Endothelial cell of umbilical vein (primary cell): ENCODE results near the gene HYOU1. TPM values are rescaled to one million over a fixed set of nuclear protein-coding genes. Genes with fewer than 3 reads are reported as not detected.

Experiments
- BruUV-seq: library from RNA; stranded (reverse); fragments of 400-500 nt; replicated peaks from 2 replicates; lab custom pipeline; 2021; lab: Mats Ljungman, UMichigan
- CTCF ChIA-PET: fragments of 300-600, 350-600 bp; sonication (Branson Sonifier 250); formaldehyde crosslinking; loops from one replicate; lab custom pipeline; 2021; ENCODE audit warnings: antibody characterized with exemption, inconsistent platforms; lab: Charles Lee
- POLR2A ChIA-PET: fragments of 300-600, 350-600 bp; sonication (Branson Sonifier 250); formaldehyde crosslinking; loops from one replicate; lab custom pipeline; 2021; ENCODE audit warnings: antibody characterized with exemption, inconsistent platforms; lab: Charles Lee
- DNase-seq: peaks from one replicate; pipeline ENCODE4 v3.0.0-alpha.2; 2011; ENCODE audit warnings: low read depth, low spot score
- FAIRE-seq: peaks from 2 replicates; lab custom pipeline; 2011; peaks lifted over from hg19 to GRCh38; lab: Jason Lieb, UNC
- H2AFZ ChIP-seq: 2 replicates; pipeline ENCODE4 v1.6.0; 2012; ENCODE audit warnings: low read depth, low read length, control low read depth, inconsistent platforms
- H3K27ac ChIP-seq: 2 replicates; pipeline ENCODE4 v1.5.1; 2011; ENCODE audit warnings: low read depth, mild to moderate bottlenecking, control low read depth, low read length, moderate library complexity; ENCODE audit not compliant: insufficient read depth
- H3K27me3 ChIP-seq, 2 experiments: 2 replicates each; pipeline versions ENCODE4 v1.6.0 to v1.6.1; 2011; ENCODE audit warnings: low read length in 2 of 2, mixed read lengths in 1 of 2; ENCODE audit not compliant: control insufficient read depth in 2 of 2, insufficient read depth in 2 of 2
- H3K36me3 ChIP-seq, 2 experiments: 2 replicates in 1 of 2; 3 replicates in 1 of 2; pipeline ENCODE4 v1.5.1; 2011; ENCODE audit warnings: low read length in 2 of 2, mild to moderate bottlenecking in 1 of 2, moderate library complexity in 1 of 2; ENCODE audit not compliant: control insufficient read depth in 2 of 2, insufficient read depth in 2 of 2; ENCODE audit errors: extremely low read depth in 1 of 2
- H3K4me1 ChIP-seq: 3 replicates; pipeline ENCODE4 v1.5.1; 2011; ENCODE audit warnings: mild to moderate bottlenecking, low read length; ENCODE audit not compliant: control insufficient read depth, insufficient read depth; ENCODE audit errors: extremely low read depth
- H3K4me2 ChIP-seq: 2 replicates; pipeline ENCODE4 v1.6.1; 2011; ENCODE audit warnings: low read length, control low read depth, mixed read lengths; ENCODE audit not compliant: insufficient read depth
- H3K4me3 ChIP-seq, 3 experiments: fragments of 200-600 bp in 1 of 3; sonication (generic), shearing (Covaris generic) in 1 of 3; replicated peaks in 1 of 3; 2 replicates each; pipeline ENCODE4 v1.5.1; 2011 to 2016; ENCODE audit warnings: control low read depth in 3 of 3, low read length in 3 of 3, mild to moderate bottlenecking in 2 of 3, inconsistent platforms in 1 of 3, low read depth in 1 of 3, moderate library complexity in 1 of 3; ENCODE audit not compliant: insufficient read depth in 1 of 3
- H3K79me2 ChIP-seq: 2 replicates; pipeline ENCODE4 v1.6.0; 2012; ENCODE audit warnings: low read length, inconsistent platforms; ENCODE audit not compliant: control insufficient read depth, insufficient read depth
- H3K9ac ChIP-seq: replicated peaks from 2 replicates; pipeline ENCODE3; 2011; ENCODE audit warnings: low read length, control low read depth; ENCODE audit not compliant: insufficient read depth; ENCODE audit errors: extremely low read depth
- H3K9me1 ChIP-seq: replicated peaks from 3 replicates; pipeline ENCODE4 v1.6.0; 2011; ENCODE audit warnings: mild to moderate bottlenecking, low read length; ENCODE audit not compliant: control insufficient read depth, insufficient read depth; ENCODE audit errors: extremely low read depth
- H3K9me3 ChIP-seq: replicated peaks from 2 replicates; pipeline ENCODE4 v1.5.1; 2012; ENCODE audit warnings: low read length, inconsistent platforms; ENCODE audit not compliant: control insufficient read depth, insufficient read depth
- H4K20me1 ChIP-seq: replicated peaks from 2 replicates; pipeline ENCODE3; 2011; ENCODE audit warnings: mild to moderate bottlenecking, low read length; ENCODE audit not compliant: control insufficient read depth, insufficient read depth; ENCODE audit errors: extremely low read depth
- CTCF ChIP-seq, 2 donors: IDR thresholded peaks; 1 replicate in 1 of 2; 2 replicates in 1 of 2; pipeline ENCODE4 v1.5.1; 2011; ENCODE audit warnings: low read length in 2 of 2, mild to moderate bottlenecking in 2 of 2, moderate library complexity in 2 of 2, control low read depth in 1 of 2, inconsistent platforms in 1 of 2, low read depth in 1 of 2; ENCODE audit not compliant: insufficient read depth in 1 of 2; ENCODE audit errors: extremely low read depth in 1 of 2
- EZH2 ChIP-seq: IDR thresholded peaks from 2 replicates; pipeline ENCODE4 v1.6.1; 2012; ENCODE audit warnings: borderline replicate concordance, low read depth, mild to moderate bottlenecking, moderate library complexity, low read length, inconsistent platforms; ENCODE audit not compliant: severe bottlenecking
- FOS ChIP-seq: IDR thresholded peaks from 2 replicates; pipeline ENCODE4 v1.6.1; 2011; ENCODE audit warnings: mild to moderate bottlenecking, low read length, moderate library complexity, borderline replicate concordance; ENCODE audit not compliant: insufficient read depth
- GATA2 ChIP-seq: IDR thresholded peaks from 2 replicates; pipeline ENCODE4 v1.7.0; 2011; ENCODE audit warnings: low read depth, mild to moderate bottlenecking, moderate library complexity, mixed read lengths, low read length; ENCODE audit not compliant: insufficient read length, insufficient read depth
- MAX ChIP-seq: IDR thresholded peaks from 2 replicates; pipeline ENCODE4 v1.6.1; 2011; ENCODE audit not compliant: insufficient read depth, insufficient read length
- POLR2A ChIP-seq: IDR thresholded peaks from 2 replicates; pipeline ENCODE4 v1.6.1; 2012; ENCODE audit warnings: low read depth, mild to moderate bottlenecking, control low read depth, low read length
- dilution Hi-C: fragments of 300-500 bp; cut with MboI; formaldehyde crosslinking; loops from one replicate; pipeline ENCODE4 v1.15.0; 2019; ENCODE audit warnings: low sequenced_read_pairs; ENCODE audit not compliant: extremely low pct_ligation_motif_present
- intact Hi-C: fragments of 100-400 bp; cut with micrococcal nuclease; formaldehyde crosslinking; loops from one replicate; pipeline ENCODE4 v1.10.0; 2022
- polyA plus RNA-seq, 4 experiments: library from polyadenylated mRNA; depleted of rRNA in 3 of 4; stranded (reverse) in 3 of 4; unstranded in 1 of 4; fragments of >200 nt; gene quantifications; 2 replicates each; pipeline versions ENCODE4 v1.2.1 to v1.2.3, GENCODE V29; 2011 to 2012; ENCODE audit warnings: missing spikeins in 1 of 4
- total RNA-seq: library from RNA; stranded (reverse); gene quantifications from 2 replicates; pipeline ENCODE4 v1.2.3, GENCODE V29; 2021

Gene HYOU1
- total and polyA plus RNA-seq, 2 donors (not counting 3 experiments of a cell fraction or from before 2014, with no cell fraction given) = 302 to 318 TPM

- Histone ChIP-seq H3K4me1 (peaks cover 3% of the 10 kb centered on the region), H3K9ac (no peak overlapping the region), H3K9me3 (no peaks in the 10 kb centered on the region), H3K4me3 (no peak overlapping the region), H3K36me3 (peaks cover 3 to 4% of the 10 kb centered on the region in 2 experiments), H3K9me1 (no peaks in the 10 kb centered on the region), H2AFZ (no peak overlapping the region), H4K20me1 (no peaks in the 10 kb centered on the region), H3K79me2 (peaks cover 14% of the 10 kb centered on the region), H3K4me2 (no peak overlapping the region), H3K27ac (no peak overlapping the region), H3K27me3 (no peaks in the 10 kb centered on the region)
- POLR2A ChIA-PET = no interaction called here
- FAIRE-seq (peak; percentile 66), DNase-seq (peak; percentile 31)
- CTCF ChIA-PET = interaction anchor here (0.6 to 2.2 kb wide), 15 partner anchors 9 to 273 kb away, joined by 3 to 9 read pairs (median 3); partner anchors contain the start of genes DPAGT1, HMBS and HYOU1
- peak; percentile 80 for TF ChIP-seq GATA2
- peak; percentile 25 to 58 for TF ChIP-seq CTCF (IDR thresholded peaks at IDR 0.05; ENCODE audit: extremely low read depth in 1 of 2, insufficient read depth in 1 of 2, low read depth in 1 of 2, low read length in 2 of 2)
- TF ChIP-seq EZH2 = no peak
- intact Hi-C loops (loop anchor here (2.0 to 5.0 kb wide), 3 partner anchors 131 to 273 kb away; partner anchors contain the start of gene MCAM), dilution Hi-C loops (no loop called here)
- no TSS peak for BruUV-seq
Measured at GRCh38 chr11:119065369-119065768, 8.4 kb upstream of the HYOU1 start.

- ChIA-PET POLR2A (no interaction called here), CTCF (interaction anchor here (0.9 to 1.1 kb wide), 2 partner anchors 31 to 40 kb away, joined by 3 read pairs; no protein-coding TSS in a partner anchor)
- no TSS peak for BruUV-seq
- Histone ChIP-seq H3K36me3 (no peaks in the 10 kb centered on the region), H3K79me2 (peaks cover under 1% of the 10 kb centered on the region), H3K9ac (no peak overlapping the region), H4K20me1 (no peaks in the 10 kb centered on the region), H3K4me1 (peaks cover 2% of the 10 kb centered on the region), H3K9me1 (no peaks in the 10 kb centered on the region), H3K4me2 (no peak overlapping the region), H3K9me3 (no peaks in the 10 kb centered on the region), H3K4me3 (no peak overlapping the region), H3K27ac (no peak overlapping the region), H3K27me3 (no peaks in the 10 kb centered on the region), H2AFZ (no peak overlapping the region)
- dilution Hi-C loops = no loop called here
- peak; percentile 4 for FAIRE-seq
- no peak for DNase-seq
- intact Hi-C loops = no loop called here
- no peak for TF ChIP-seq GATA2
- no peak for TF ChIP-seq MAX
- no peak for TF ChIP-seq FOS
- no peak for TF ChIP-seq CTCF (IDR thresholded peaks at IDR 0.05; ENCODE audit: extremely low read depth in 1 of 2, insufficient read depth in 1 of 2, low read depth in 1 of 2, low read length in 2 of 2)
- no peak for TF ChIP-seq POLR2A
- TF ChIP-seq EZH2 = no peak
Measured at GRCh38 chr11:119062779-119063178, 5.8 kb upstream of the HYOU1 start.
